ENCODE measurements around the gene GRIA1.

Gene GRIA1

GRCh38 chr5:153498516-153498915 lies 8.0 kb downstream of the GRIA1 start:
- no peak for DNase-seq (ENCODE audit: low read depth)

- no peak for DNase-seq (ENCODE audit: low read depth)
These were observed 9.7 kb downstream of the GRIA1 start for GRCh38 chr5:153500178-153500577.

GRCh38 chr5:153504726-153505125 lies 14.3 kb downstream of the GRIA1 start:
- no peak for DNase-seq (ENCODE audit: low read depth)

GRCh38 chr5:153508700-153509099 lies 18.2 kb downstream of the GRIA1 start:
- no peak for DNase-seq (ENCODE audit: low read depth)

- DNase-seq (ENCODE audit: low read depth), result no peak
These were observed 21.2 kb downstream of the GRIA1 start for GRCh38 chr5:153511622-153512021.

GRCh38 chr5:153513156-153513555 lies 22.7 kb downstream of the GRIA1 start:
- DNase-seq (ENCODE audit: low read depth), result peak; percentile 38

GRCh38 chr5:153515301-153515700 lies 24.8 kb downstream of the GRIA1 start:
- DNase-seq (ENCODE audit: low read depth), result peak; percentile 50

- no peak for DNase-seq (ENCODE audit: low read depth)
These were observed 26.2 kb downstream of the GRIA1 start for GRCh38 chr5:153516504-153517240.

- no peak for DNase-seq (ENCODE audit: low read depth)
These were observed 26.8 kb downstream of the GRIA1 start for GRCh38 chr5:153517241-153517611.

- DNase-seq (ENCODE audit: low read depth), result no peak
These were observed 29.7 kb downstream of the GRIA1 start for GRCh38 chr5:153520137-153520536.

GRCh38 chr5:153520952-153521351 lies 30.5 kb downstream of the GRIA1 start:
- DNase-seq (ENCODE audit: low read depth), result no peak

- DNase-seq (ENCODE audit: low read depth), result no peak
These were observed 32.7 kb downstream of the GRIA1 start for GRCh38 chr5:153523211-153523610.

- no peak for DNase-seq (ENCODE audit: low read depth)
These were observed 33.4 kb downstream of the GRIA1 start for GRCh38 chr5:153523831-153524230.

- DNase-seq (ENCODE audit: low read depth), result no peak
These were observed 35.1 kb downstream of the GRIA1 start for GRCh38 chr5:153525536-153525935.

GRCh38 chr5:153530357-153531143 lies 40.1 kb downstream of the GRIA1 start:
- DNase-seq (ENCODE audit: low read depth), result no peak

GRCh38 chr5:153533546-153533945 lies 43.1 kb downstream of the GRIA1 start:
- no peak for DNase-seq (ENCODE audit: low read depth)

- DNase-seq (ENCODE audit: low read depth), result no peak
These were observed 43.6 kb downstream of the GRIA1 start for GRCh38 chr5:153534102-153534501.

- no peak for DNase-seq (ENCODE audit: low read depth)
These were observed 46.7 kb downstream of the GRIA1 start for GRCh38 chr5:153537207-153537606.

- DNase-seq (ENCODE audit: low read depth), result no peak
These were observed 49.5 kb downstream of the GRIA1 start for GRCh38 chr5:153539983-153540382.

- DNase-seq (ENCODE audit: low read depth), result no peak
These were observed 52.1 kb downstream of the GRIA1 start for GRCh38 chr5:153542536-153542935.

GRCh38 chr5:153543288-153543687 lies 52.8 kb downstream of the GRIA1 start:
- DNase-seq (ENCODE audit: low read depth), result no peak

- DNase-seq (ENCODE audit: low read depth), result no peak
These were observed 53.5 kb downstream of the GRIA1 start for GRCh38 chr5:153543959-153544470.

GRCh38 chr5:153544706-153545105 lies 54.2 kb downstream of the GRIA1 start:
- no peak for DNase-seq (ENCODE audit: low read depth)
